Measurements from ENCODE around the gene DUSP7.
A peak's percentile ranks its signal among the peaks of the same experiment; 100 is the strongest.

DUSP7 gene

DNA sequence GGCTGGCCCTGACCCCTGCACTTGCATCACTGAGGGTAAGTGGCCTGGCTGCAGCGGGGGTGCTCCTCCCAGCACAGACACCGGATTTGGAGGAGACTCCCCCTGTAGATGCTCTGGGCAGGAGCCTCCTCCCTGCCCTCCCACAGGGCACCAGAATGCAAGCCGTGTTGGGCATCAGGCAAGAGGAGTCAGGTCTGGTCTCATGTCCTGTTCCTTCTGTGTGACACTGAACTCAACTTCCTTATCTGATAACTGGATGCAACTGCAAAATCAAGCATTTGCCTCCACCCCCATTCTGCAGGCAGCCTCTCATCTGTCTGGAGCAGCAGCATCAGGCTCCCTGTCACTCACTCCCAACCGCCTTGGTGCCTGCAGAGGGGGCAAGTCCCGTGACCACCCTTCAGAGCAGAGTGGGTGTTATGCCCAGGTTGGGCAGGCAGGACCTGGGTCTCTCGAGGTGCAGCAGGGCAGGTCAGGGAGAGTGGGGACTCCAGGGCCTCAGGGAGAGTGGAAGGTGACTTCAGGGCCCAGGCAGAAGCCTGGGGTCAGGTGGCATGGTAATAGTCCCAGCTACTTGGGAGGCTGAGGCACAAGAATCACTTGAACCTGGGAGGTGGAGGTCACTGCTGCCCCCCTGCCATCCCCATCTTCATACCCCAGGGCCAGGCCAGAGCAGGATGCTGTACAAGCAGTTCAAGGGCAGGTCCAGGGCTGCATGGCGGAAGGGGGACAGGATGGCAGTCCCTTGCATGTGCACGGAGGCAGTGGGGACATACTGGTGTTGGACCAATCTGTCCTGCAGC is 50.2 kb downstream of the DUSP7 start:
- DNase-seq (ENCODE audit: low read depth in 2 of 2) = no peak

DNA sequence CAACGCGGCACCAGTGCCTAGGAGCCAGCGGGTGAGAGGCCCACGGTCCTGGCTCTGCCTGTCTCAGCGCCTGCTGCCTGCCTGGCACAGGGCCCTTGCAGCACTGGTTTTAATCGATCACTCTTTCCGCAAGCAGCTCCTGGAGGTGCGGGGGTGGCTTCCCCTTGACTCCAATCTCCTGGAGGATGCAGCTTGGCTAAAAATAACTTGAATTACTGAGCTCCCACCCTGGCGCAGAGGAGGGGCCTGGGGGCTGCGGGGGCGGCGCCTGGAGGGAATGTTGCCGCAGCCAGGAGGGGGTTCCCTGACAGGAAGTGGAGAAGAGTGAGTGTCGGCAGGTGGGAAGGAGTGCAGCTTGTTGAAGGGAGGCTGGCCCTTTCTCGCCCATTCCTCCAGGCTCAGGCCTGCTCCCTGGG is 50.8 kb downstream of the DUSP7 start:
- DNase-seq (ENCODE audit: low read depth in 2 of 2) = no peak

DNA sequence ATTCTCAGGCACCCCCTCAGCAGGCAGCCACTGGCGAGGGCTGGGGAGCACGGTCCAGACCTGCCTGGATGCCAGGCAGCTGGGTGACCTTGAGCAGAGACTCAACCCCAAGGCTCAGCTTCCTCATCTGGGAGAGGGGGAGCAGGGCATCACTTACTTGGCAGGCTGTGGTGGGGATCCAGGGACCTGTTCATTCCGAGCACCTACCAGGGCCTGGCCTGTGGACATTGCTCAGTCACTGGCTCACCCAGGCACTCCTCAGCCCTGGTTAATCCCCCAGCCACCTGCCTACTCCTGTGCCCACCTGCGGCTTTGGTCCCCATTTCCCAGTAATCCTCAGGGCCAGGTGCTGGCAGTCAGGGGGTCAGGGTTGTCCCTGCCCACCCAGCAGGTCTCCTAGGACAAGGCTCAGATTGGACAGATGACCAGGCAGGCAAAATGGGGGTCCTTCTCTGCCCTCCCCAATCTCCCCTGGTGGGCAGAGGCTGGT is 51.4 kb downstream of the DUSP7 start:
- DNase-seq (ENCODE audit: low read depth in 2 of 2) = no peak

GRCh38 chr3:52004163-52004787 is 52.1 kb downstream of the DUSP7 start:
- no peak for DNase-seq (ENCODE audit: low read depth in 2 of 2)

DNA sequence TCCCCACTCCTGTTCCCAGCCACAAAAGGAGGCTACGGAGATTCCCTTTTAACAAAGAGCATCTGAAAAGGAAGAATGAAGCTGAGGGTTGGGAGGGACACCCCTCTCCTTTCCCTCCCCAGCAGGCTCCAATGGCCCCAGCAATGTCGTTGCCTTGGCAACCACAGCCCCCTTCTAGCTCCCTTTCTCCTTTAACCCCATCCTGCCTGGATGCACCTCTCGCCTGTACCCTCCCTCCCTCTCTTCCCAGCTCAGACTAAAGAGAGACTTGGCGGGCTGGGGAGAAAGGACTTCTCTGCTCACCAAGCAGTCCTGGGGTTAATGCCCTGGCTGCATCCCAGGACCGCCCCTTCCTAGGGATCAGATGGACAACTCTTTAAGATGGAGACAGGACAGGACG is 53.6 kb downstream of the DUSP7 start:
- DNase-seq (ENCODE audit: low read depth in 2 of 2) = no peak

- DNase-seq (ENCODE audit: low read depth in 2 of 2) = peak; percentile 74 to 75
These were observed 54.9 kb downstream of the DUSP7 start for GRCh38 chr3:52001443-52001974.

GRCh38 chr3:51999846-52000245 is 56.5 kb downstream of the DUSP7 start:
- no peak for DNase-seq (ENCODE audit: low read depth in 2 of 2)
